H9 (cell line): ENCODE measurements around the gene CCDC9B. TPM values are rescaled to one million over a fixed set of nuclear protein-coding genes. Genes with fewer than 3 reads are reported as not detected.

Experiments used
- DNase-seq: peaks from one replicate; pipeline ENCODE4 v3.0.0-alpha.2; 2017
- H2AFZ ChIP-seq: one replicate; pipeline ENCODE4 v1.6.1; 2013; ENCODE audit warnings: mild to moderate bottlenecking, low read length, control low read depth, moderate library complexity
- H2AK5ac ChIP-seq: 2 replicates; pipeline ENCODE4 v1.6.1; 2013; ENCODE audit warnings: low read length, control low read depth, mixed read lengths; ENCODE audit not compliant: insufficient read length
- H2BK120ac ChIP-seq: one replicate; pipeline ENCODE4 v1.6.1; 2013; ENCODE audit warnings: low read depth, mild to moderate bottlenecking, low read length, control low read depth, inconsistent platforms; ENCODE audit not compliant: poor library complexity, severe bottlenecking
- H2BK12ac ChIP-seq: 2 replicates; pipeline ENCODE4 v1.6.1; 2013; ENCODE audit warnings: low read length, control low read depth, mixed read lengths, low read depth; ENCODE audit not compliant: insufficient read length
- H2BK15ac ChIP-seq: 2 replicates; pipeline ENCODE4 v1.6.1; 2013; ENCODE audit warnings: low read depth, low read length, control low read depth
- H2BK20ac ChIP-seq: one replicate; pipeline ENCODE4 v1.6.1; 2013; ENCODE audit warnings: low read depth, mild to moderate bottlenecking, low read length, control low read depth, inconsistent platforms; ENCODE audit not compliant: poor library complexity, severe bottlenecking
- H2BK5ac ChIP-seq: 2 replicates; pipeline ENCODE4 v1.6.1; 2013; ENCODE audit warnings: low read length, control low read depth, mixed read lengths; ENCODE audit not compliant: insufficient read length
- H3K14ac ChIP-seq: 2 replicates; pipeline ENCODE4 v1.6.1; 2013; ENCODE audit warnings: low read length, control low read depth; ENCODE audit not compliant: insufficient read depth
- H3K18ac ChIP-seq: 2 replicates; pipeline ENCODE4 v1.6.1; 2013; ENCODE audit warnings: low read depth, mild to moderate bottlenecking, mixed read lengths, low read length, control low read depth; ENCODE audit not compliant: insufficient read length
- H3K23ac ChIP-seq: 2 replicates; pipeline ENCODE4 v1.6.1; 2013; ENCODE audit warnings: low read length, control low read depth, mixed read lengths, low read depth; ENCODE audit not compliant: insufficient read length
- H3K23me2 ChIP-seq: 2 replicates; pipeline ENCODE4 v1.6.1; 2013; ENCODE audit warnings: low read depth, mild to moderate bottlenecking, mixed read lengths, low read length, control low read depth; ENCODE audit not compliant: insufficient read length, poor library complexity, severe bottlenecking
- H3K27ac ChIP-seq: 2 replicates; pipeline ENCODE4 v1.5.1; 2013; ENCODE audit warnings: low read length, control low read depth, mixed read lengths, low read depth; ENCODE audit not compliant: insufficient read length
- H3K27me3 ChIP-seq: 2 replicates; pipeline ENCODE4 v1.6.1; 2013; ENCODE audit warnings: low read length, control low read depth, inconsistent platforms; ENCODE audit not compliant: insufficient read depth
- H3K4ac ChIP-seq: 2 replicates; pipeline ENCODE4 v1.6.1; 2013; ENCODE audit warnings: low read depth, mild to moderate bottlenecking, control low read depth, inconsistent platforms, low read length, moderate library complexity
- H3K4me1 ChIP-seq: 2 replicates; pipeline ENCODE4 v1.6.1; 2013; ENCODE audit warnings: low read length, control low read depth, inconsistent platforms; ENCODE audit not compliant: insufficient read depth
- H3K4me2 ChIP-seq: 2 replicates; pipeline ENCODE4 v1.6.1; 2013; ENCODE audit warnings: low read length, control low read depth, mixed read lengths; ENCODE audit not compliant: insufficient read length, insufficient read depth
- H3K56ac ChIP-seq: 2 replicates; pipeline ENCODE4 v1.6.1; 2013; ENCODE audit warnings: low read depth, mild to moderate bottlenecking, mixed read lengths, low read length, control low read depth; ENCODE audit not compliant: insufficient read length
- H3K79me1 ChIP-seq: 2 replicates; pipeline ENCODE4 v1.6.1; 2013; ENCODE audit warnings: low read depth, mild to moderate bottlenecking, moderate library complexity, low read length, control low read depth, inconsistent platforms; ENCODE audit not compliant: insufficient read depth, poor library complexity, severe bottlenecking
- H3K79me2 ChIP-seq: 2 replicates; pipeline ENCODE4 v1.6.1; 2013; ENCODE audit warnings: low read length, control low read depth, inconsistent platforms; ENCODE audit not compliant: insufficient read depth
- H3K9ac ChIP-seq: 2 replicates; pipeline ENCODE4 v1.6.1; 2013; ENCODE audit warnings: low read length, control low read depth, mixed read lengths; ENCODE audit not compliant: insufficient read length; ENCODE audit errors: extremely low read depth
- H3K9me3 ChIP-seq: one replicate; pipeline ENCODE4 v1.6.1; 2013; ENCODE audit warnings: low read depth, low read length, inconsistent platforms; ENCODE audit not compliant: control insufficient read depth
- H3T11ph ChIP-seq: one replicate; pipeline ENCODE4 v1.6.1; 2013; ENCODE audit warnings: mild to moderate bottlenecking, low read length, control low read depth, inconsistent platforms
- H4K20me1 ChIP-seq: one replicate; pipeline ENCODE4 v1.6.1; 2013; ENCODE audit not compliant: control insufficient read depth, insufficient read length, insufficient read depth
- H4K5ac ChIP-seq: 2 replicates; pipeline ENCODE4 v1.6.1; 2013; ENCODE audit warnings: low read depth, mild to moderate bottlenecking, mixed read lengths, low read length, control low read depth; ENCODE audit not compliant: insufficient read length
- H4K8ac ChIP-seq: replicated peaks from 2 replicates; pipeline ENCODE4 v1.6.1; 2013; ENCODE audit warnings: low read length, control low read depth, mixed read lengths, low read depth; ENCODE audit not compliant: insufficient read length
- H4K91ac ChIP-seq: 2 replicates; pipeline ENCODE4 v1.6.1; 2013; ENCODE audit warnings: low read depth, mild to moderate bottlenecking, moderate library complexity, mixed read lengths, low read length, control low read depth; ENCODE audit not compliant: insufficient read length
- H3K27ac Mint-ChIP-seq, 3 experiments: 2 replicates in 2 of 3; 3 replicates in 1 of 3; pipeline ENCODE4 v1.8.0; 2020 to 2021; ENCODE audit warnings: mixed read lengths in 3 of 3, mild to moderate bottlenecking in 1 of 3, moderate library complexity in 1 of 3
- H3K27me3 Mint-ChIP-seq: 2 replicates; pipeline ENCODE4 v1.8.0; 2021; ENCODE audit warnings: low read depth, mild to moderate bottlenecking, moderate library complexity, mixed read lengths
- H3K36me3 Mint-ChIP-seq, 3 experiments: 2 replicates in 2 of 3; 3 replicates in 1 of 3; pipeline ENCODE4 v1.8.0; 2020 to 2021; ENCODE audit warnings: low read depth in 3 of 3, mixed read lengths in 3 of 3; ENCODE audit not compliant: insufficient read depth in 1 of 3
- H3K4me1 Mint-ChIP-seq, 2 experiments: 2 replicates each; pipeline ENCODE4 v1.8.0; 2020; ENCODE audit warnings: mixed read lengths in 2 of 2
- H3K4me3 Mint-ChIP-seq, 2 experiments: 2 replicates in 1 of 2; 3 replicates in 1 of 2; pipeline ENCODE4 v1.8.0; 2020 to 2021; ENCODE audit warnings: mild to moderate bottlenecking in 2 of 2, mixed read lengths in 2 of 2, moderate library complexity in 1 of 2
- H3K9me3 Mint-ChIP-seq, 2 experiments: 2 replicates in 1 of 2; 3 replicates in 1 of 2; pipeline ENCODE4 v1.8.0; 2020; ENCODE audit warnings: mild to moderate bottlenecking in 2 of 2, mixed read lengths in 2 of 2, moderate library complexity in 1 of 2
- CTCF ChIP-seq: fragments of 200-600 bp; sonication (generic); conservative IDR thresholded peaks from 3 replicates; pipeline ENCODE4 v1.8.0; 2021; ENCODE audit warnings: antibody characterized with exemption, mild to moderate bottlenecking
- WGBS: extraction: QIAGEN DNeasy Blood & Tissue Kit; methylation state at CpG from one replicate; pipeline ENCODE4 v1.1.7; 2013; ENCODE audit warnings: missing lambda C conversion rate, low lambda C conversion rate, mixed read lengths; ENCODE audit not compliant: insufficient read length; ENCODE audit errors: extremely low coverage; 5-methylcytosine and 5-hydroxymethylcytosine counted together
- total RNA-seq: library from RNA; stranded (reverse); gene quantifications from 2 replicates; pipeline ENCODE4 v1.2.1, GENCODE V29; 2021

Gene CCDC9B
- total RNA-seq, 1 experiment from 2014 or later: 0.48 TPM

GRCh38 chr15:40355976-40356585 is 15.3 kb upstream of the CCDC9B start:
- H3K79me2 ChIP-seq: no peaks in the 10 kb centered on the region
- no peak for TF ChIP-seq CTCF

More at GRCh38 chr15:40355976-40356585, 15.3 kb upstream of the CCDC9B start:
- no peak overlapping the region for H2BK15ac ChIP-seq
- H3K14ac ChIP-seq: no peak overlapping the region
- H2BK5ac ChIP-seq: no peak overlapping the region
- H3K27me3 Mint-ChIP-seq: peaks cover 47% of the 10 kb centered on the region
- no peak overlapping the region for H4K8ac ChIP-seq
- no peak overlapping the region for H3T11ph ChIP-seq
- H3K79me1 ChIP-seq: no peaks in the 10 kb centered on the region
- H3K4me3 Mint-ChIP-seq: peak overlapping the region in 1 of 2 experiments; percentile 70; a peak in 2 of 5 replicates
- no peak overlapping the region for H3K18ac ChIP-seq
- H3K4me1 ChIP-seq: no peaks in the 10 kb centered on the region; the same call in 1 of the 2 replicates
- no CpG with 5 or more reads among the region's 5 CpGs for WGBS
- H2AK5ac ChIP-seq: no peak overlapping the region
- no peak overlapping the region for H2BK12ac ChIP-seq
- H3K23ac ChIP-seq: no peak overlapping the region
- H2AFZ ChIP-seq: no peak overlapping the region
- H3K56ac ChIP-seq: no peak overlapping the region
- H3K9me3 Mint-ChIP-seq: no peaks in the 10 kb centered on the region
- H3K9me3 ChIP-seq: no peaks in the 10 kb centered on the region
- peaks cover 8% of the 10 kb centered on the region for H3K23me2 ChIP-seq
- H2BK20ac ChIP-seq: no peak overlapping the region
- H3K9ac ChIP-seq: no peak overlapping the region
- H4K20me1 ChIP-seq: no peaks in the 10 kb centered on the region
- no peak overlapping the region for H4K91ac ChIP-seq
- H4K5ac ChIP-seq: no peak overlapping the region
- H3K4ac ChIP-seq: no peak overlapping the region
- H3K36me3 Mint-ChIP-seq: no peaks in the 10 kb centered on the region; a peak in 1 of 7 replicates
- peaks cover 27 to 39% of the 10 kb centered on the region in 2 experiments for H3K4me1 Mint-ChIP-seq
- no peak overlapping the region for H3K4me2 ChIP-seq
- no peak overlapping the region for H3K27ac Mint-ChIP-seq
- DNase-seq: no peak
- peaks cover 3% of the 10 kb centered on the region for H3K27me3 ChIP-seq
- no peak overlapping the region for H3K27ac ChIP-seq
- H2BK120ac ChIP-seq: no peak overlapping the region
